ENCODE measurements around the gene IFI30.

Gene IFI30

DNA sequence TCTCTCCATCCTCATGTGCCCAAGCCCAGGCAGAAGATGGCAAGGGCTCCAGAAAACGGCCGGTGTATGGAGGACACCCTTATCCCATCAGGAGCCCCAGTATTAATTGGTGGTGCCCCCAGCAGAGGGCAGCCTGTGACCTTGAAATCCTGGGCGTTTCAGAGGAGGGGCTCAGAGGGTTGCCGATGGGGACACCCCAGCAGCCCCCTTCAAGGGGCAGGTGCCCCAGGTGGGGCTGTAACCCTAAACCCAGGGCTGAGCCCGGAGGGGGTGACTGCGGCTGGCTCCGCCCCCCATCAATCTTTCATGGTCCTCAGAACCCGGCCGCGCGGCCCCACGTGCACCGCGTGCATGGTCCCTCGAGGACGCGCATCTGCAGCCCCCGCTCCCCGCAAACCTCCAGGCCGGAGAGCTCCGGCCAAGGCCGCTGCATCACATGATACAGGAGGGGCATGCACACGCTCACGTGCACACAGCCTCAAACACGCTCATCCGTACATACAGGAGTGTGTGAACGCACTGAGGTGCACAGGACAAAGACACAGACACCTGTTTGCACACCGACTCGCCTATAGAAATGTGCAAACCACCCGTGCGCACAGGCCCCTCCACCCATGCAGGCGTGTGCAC is 29.3 kb downstream of the IFI30 start:
- Histone ChIP-seq H3K9ac (peak overlapping the region; percentile 49; the same call in 1 of the 2 replicates), H2AFZ (ENCODE audit: low read depth) (peak overlapping the region; percentile 76), H3K4me1 (ENCODE audit: low read depth, poor library complexity, severe bottlenecking) (peaks cover 8% of the 10 kb centered on the region), H3K4me2 (peak overlapping the region; percentile 91), H4K20me1 (ENCODE audit: insufficient read depth) (no peaks in the 10 kb centered on the region), H3K27ac (peak overlapping the region; percentile 26; the same call in 1 of the 2 replicates), H3K79me2 (ENCODE audit: insufficient read depth, low read depth) (no peaks in the 10 kb centered on the region; the same call in 1 of the 2 replicates), H3K27me3 (ENCODE audit: insufficient read depth, low read depth) (peaks cover 12% of the 10 kb centered on the region), H3K4me3 (IDR thresholded peaks at IDR 0.05; ENCODE audit: insufficient read depth, low read depth, low read length) (no peak overlapping the region), H3K36me3 (ENCODE audit: insufficient read depth) (no peaks in the 10 kb centered on the region)
- TF ChIP-seq, protein P1, sequence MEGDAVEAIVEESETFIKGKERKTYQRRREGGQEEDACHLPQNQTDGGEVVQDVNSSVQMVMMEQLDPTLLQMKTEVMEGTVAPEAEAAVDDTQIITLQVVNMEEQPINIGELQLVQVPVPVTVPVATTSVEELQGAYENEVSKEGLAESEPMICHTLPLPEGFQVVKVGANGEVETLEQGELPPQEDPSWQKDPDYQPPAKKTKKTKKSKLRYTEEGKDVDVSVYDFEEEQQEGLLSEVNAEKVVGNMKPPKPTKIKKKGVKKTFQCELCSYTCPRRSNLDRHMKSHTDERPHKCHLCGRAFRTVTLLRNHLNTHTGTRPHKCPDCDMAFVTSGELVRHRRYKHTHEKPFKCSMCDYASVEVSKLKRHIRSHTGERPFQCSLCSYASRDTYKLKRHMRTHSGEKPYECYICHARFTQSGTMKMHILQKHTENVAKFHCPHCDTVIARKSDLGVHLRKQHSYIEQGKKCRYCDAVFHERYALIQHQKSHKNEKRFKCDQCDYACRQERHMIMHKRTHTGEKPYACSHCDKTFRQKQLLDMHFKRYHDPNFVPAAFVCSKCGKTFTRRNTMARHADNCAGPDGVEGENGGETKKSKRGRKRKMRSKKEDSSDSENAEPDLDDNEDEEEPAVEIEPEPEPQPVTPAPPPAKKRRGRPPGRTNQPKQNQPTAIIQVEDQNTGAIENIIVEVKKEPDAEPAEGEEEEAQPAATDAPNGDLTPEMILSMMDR (conservative IDR thresholded peaks at IDR 0.05; ENCODE audit: low read depth, low read length), result peak; percentile 33; the same call in 1 of the 2 replicates

DNA sequence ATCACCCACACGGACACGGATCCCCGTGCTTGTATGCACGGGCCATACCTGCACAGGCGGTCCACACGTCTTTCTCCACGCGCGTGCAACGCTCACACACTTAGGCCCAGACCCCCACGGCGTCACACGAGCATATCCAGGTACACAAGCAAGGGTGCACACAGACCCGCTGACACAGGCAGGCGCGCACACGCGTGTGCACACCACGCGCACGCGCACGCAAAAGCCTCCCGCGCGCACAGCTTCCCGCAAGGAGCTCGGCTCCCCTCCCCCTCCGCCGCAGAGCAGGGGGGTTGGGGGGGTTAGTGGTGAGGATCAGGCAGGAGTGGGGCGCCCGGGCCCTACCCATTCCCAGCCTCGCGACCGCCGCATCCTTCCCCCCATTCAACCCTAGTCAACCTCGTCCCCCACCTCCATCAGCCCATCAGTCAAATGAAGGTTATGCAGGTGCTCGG is 29.8 kb downstream of the IFI30 start:
- Histone ChIP-seq H3K36me3 (ENCODE audit: insufficient read depth) (no peaks in the 10 kb centered on the region), H3K27me3 (ENCODE audit: insufficient read depth, low read depth) (peaks cover 16% of the 10 kb centered on the region), H2AFZ (ENCODE audit: low read depth) (peak overlapping the region; percentile 76), H3K4me3 (IDR thresholded peaks at IDR 0.05; ENCODE audit: insufficient read depth, low read depth, low read length) (no peak overlapping the region), H4K20me1 (ENCODE audit: insufficient read depth) (no peaks in the 10 kb centered on the region), H3K4me2 (peak overlapping the region; percentile 91), H3K79me2 (ENCODE audit: insufficient read depth, low read depth) (no peaks in the 10 kb centered on the region; the same call in 1 of the 2 replicates), H3K9ac (peak overlapping the region; percentile 49; the same call in 1 of the 2 replicates), H3K27ac (peak overlapping the region; percentile 26; the same call in 1 of the 2 replicates), H3K4me1 (ENCODE audit: low read depth, poor library complexity, severe bottlenecking) (peaks cover 8% of the 10 kb centered on the region)
- TF ChIP-seq, protein P1 (conservative IDR thresholded peaks at IDR 0.05; ENCODE audit: low read depth, low read length), result no peak

DNA sequence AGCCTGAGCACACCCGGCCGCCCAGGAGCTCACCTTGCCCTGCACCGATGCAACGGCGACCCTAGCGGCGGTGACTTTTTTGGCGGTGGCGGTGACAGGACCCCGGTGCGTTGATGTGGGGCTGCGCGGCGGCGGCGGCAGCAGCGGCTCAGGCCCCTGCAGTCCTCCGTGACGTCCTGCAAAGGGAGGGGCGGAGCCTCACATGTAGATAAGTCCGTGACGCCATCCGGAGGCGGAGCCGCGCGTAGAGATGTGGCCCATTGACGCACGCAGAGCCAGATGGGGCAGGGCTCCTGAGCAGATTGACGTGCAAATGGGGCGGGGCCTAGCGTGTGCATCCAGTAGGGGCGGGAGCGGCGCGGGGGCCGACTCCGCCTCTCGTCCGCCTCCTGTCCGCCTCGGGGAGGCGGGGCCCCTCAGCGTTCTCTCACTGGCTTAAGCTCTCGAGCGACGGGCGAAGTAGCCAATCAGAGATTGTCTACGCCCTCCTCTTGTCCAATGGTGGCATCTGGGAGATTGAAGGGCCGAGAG is 30.3 kb downstream of the IFI30 start, which contains the start of gene RAB3A:
Gene RAB3A (minus strand): TSS at position 180 of the 531 bp plus-strand sequence. CDS start 1,302 bp downstream, outside the sequence.
- Histone ChIP-seq H2AFZ (ENCODE audit: low read depth) (peak within 1 kb of the TSS; percentile 77), H3K4me1 (ENCODE audit: low read depth, poor library complexity, severe bottlenecking) (peaks cover 8% of the 10 kb centered on the region), H3K4me3 (IDR thresholded peaks at IDR 0.05; ENCODE audit: insufficient read depth, low read depth, low read length) (no peak within 1 kb of the TSS), H3K36me3 (ENCODE audit: insufficient read depth) (no peaks in the 10 kb centered on the region), H3K4me2 (peak within 1 kb of the TSS; percentile 91), H3K27me3 (ENCODE audit: insufficient read depth, low read depth) (peaks cover 20% of the 10 kb centered on the region), H3K9ac (peak within 1 kb of the TSS; percentile 55; the same call in 1 of the 2 replicates), H3K27ac (peak within 1 kb of the TSS; percentile 51), H3K79me2 (ENCODE audit: insufficient read depth, low read depth) (no peaks in the 10 kb centered on the region; the same call in 1 of the 2 replicates), H4K20me1 (ENCODE audit: insufficient read depth) (no peaks in the 10 kb centered on the region)
- TF ChIP-seq, protein P1 (conservative IDR thresholded peaks at IDR 0.05; ENCODE audit: low read depth, low read length), result no peak

DNA sequence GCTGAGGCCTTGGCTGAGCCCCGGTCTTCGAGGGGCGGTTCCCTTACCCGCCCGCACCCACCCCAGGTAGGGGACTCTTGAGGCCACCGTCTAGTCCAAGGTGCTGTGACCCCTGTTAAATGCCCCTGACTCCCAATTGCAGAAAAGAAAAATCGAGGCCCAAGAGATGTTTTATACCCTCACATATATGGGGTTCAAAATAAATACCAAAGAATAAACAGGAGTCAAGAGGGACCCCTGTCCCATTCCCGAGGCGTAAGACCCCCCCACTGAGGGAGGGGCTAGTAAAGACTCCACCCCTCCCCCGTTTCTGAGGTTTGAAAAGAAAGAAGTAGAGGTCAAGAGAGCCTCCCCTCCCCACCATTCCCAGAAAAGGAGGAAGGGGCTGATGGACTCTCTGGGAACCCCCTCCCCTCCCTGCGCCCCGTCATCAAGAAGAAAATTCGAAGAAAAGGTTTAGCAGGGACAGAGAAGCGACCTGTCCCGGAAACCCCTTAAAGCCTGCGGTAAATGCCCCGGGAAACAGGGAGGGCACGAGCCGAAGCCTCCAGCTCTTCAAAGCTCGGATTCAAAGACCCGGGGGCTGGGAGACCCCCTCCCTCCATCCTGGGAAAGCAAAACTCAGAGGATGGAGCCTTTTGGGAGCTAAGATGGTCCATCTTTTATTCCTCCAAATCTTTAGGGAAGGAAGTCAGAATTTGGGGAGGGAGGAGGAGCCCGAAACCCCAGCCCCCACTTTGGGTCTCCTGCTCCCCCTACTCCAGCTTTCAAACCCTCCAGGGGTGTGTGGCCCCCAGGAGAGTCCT is 31.0 kb downstream of the IFI30 start:
- Histone ChIP-seq H3K4me2 (peak overlapping the region; percentile 90), H3K27me3 (ENCODE audit: insufficient read depth, low read depth) (peaks cover 27% of the 10 kb centered on the region), H3K4me3 (IDR thresholded peaks at IDR 0.05; ENCODE audit: insufficient read depth, low read depth, low read length) (no peak overlapping the region), H4K20me1 (ENCODE audit: insufficient read depth) (no peaks in the 10 kb centered on the region), H3K4me1 (ENCODE audit: low read depth, poor library complexity, severe bottlenecking) (peaks cover 8% of the 10 kb centered on the region), H3K9ac (peak overlapping the region; percentile 55; the same call in 1 of the 2 replicates), H3K79me2 (ENCODE audit: insufficient read depth, low read depth) (no peaks in the 10 kb centered on the region; the same call in 1 of the 2 replicates), H2AFZ (ENCODE audit: low read depth) (peak overlapping the region; percentile 77), H3K27ac (peak overlapping the region; percentile 51), H3K36me3 (ENCODE audit: insufficient read depth) (no peaks in the 10 kb centered on the region)
- TF ChIP-seq, protein P1 (conservative IDR thresholded peaks at IDR 0.05; ENCODE audit: low read depth, low read length), result no peak
